GM08714 (cell line): ENCODE measurements around the gene CYP4B1.

Source experiments
- H3K4me3 ChIP-seq: fragments of 200-500 bp; sonication (Bioruptor generic); 2 replicates; pipeline ENCODE4 v1.5.1; 2014; ENCODE audit warnings: mild to moderate bottlenecking, low read length, inconsistent platforms
- ZNF274 ChIP-seq: IDR thresholded peaks from 2 replicates; pipeline ENCODE4 v1.6.1; 2012; ENCODE audit warnings: mild to moderate bottlenecking, low read depth, low read length

The CYP4B1 gene

DNA sequence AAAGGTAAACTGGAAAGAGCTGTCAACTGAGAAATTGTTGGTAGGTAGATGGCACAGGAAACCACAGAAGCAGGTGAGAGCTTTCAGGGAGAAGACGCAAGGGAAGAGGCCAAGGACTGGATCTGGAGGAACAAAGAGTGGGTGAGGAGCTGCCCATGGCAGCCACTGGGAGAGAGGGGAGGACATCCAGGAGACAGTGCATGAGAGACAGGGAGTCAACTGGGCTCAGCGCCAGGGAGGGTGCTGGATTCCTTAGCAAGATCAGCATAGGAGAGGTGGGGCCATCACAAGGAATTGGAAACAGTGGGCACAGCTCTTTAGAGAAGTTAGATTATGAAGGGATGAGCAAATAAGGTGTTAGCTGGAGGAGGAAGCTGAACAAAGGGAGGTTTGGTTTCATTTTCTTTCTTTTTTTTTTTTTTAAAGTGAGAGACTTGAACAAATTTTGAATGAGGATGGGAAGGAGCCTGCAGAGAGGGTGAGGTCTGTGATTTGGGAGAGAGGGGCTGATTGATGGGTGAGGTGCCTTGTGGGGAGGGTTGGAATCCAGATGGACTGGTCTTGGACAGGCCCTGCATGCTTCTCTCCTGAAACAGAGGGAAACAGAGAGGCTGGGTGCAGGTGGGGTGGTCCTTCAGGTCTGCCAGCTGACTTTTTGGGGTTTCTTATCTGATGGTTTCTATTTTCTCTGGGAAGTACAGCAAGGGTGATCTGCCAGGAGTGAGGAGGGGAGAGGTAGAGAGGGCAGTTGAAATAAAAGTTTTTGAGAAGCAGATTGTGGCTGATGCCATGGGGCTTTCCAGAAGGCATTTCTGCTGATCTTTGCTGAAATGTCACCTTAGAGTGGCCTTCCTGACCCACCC, 5.4 kb downstream of the CYP4B1 start:
- no peak overlapping the region for H3K4me3 ChIP-seq
- TF ChIP-seq ZNF274: no peak

DNA sequence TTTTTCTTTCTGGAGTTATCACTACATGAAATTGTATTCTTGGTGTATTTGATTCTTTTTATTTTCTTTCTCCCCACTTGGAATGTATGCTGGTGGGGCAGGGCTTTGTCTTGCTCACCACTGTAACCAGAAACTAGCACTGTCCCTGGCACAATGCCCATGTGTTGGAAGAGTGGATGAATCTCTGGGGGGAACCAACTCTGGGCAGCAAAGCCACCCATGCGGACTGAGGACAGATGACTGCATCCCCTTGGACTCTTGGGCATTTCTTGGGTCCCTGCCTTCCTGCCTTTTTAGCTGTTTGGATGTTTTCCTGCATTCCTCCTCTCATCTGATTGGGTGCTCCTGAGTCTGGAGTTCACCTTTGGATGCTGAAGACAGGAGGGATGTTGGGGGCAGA, 6.1 kb downstream of the CYP4B1 start:
- no peak overlapping the region for H3K4me3 ChIP-seq
- no peak for TF ChIP-seq ZNF274

DNA sequence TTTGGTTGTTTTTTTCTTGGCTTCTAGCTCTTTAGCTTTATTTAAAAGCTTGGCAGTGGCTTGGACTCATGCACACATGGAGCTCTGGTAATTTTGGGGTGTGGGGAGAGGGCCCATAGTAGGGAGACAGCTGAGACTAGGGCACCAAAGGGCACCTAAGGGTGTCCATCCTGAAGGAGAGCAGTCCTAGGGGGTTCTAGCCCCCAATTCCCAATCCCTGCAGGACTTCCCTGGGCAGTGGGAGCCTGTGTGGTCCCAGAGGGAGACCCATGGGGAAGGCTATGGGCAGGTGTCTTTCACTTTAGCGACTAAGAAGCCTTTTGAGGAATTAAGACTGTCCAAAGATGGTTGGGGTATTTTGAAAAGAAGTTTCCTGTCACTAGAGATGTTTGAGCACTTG, 6.9 kb downstream of the CYP4B1 start:
- H3K4me3 ChIP-seq: no peak overlapping the region
- TF ChIP-seq ZNF274: no peak

- H3K4me3 ChIP-seq: no peak overlapping the region
- TF ChIP-seq ZNF274: no peak
Measured at GRCh38 chr1:46806196-46807020, 7.6 kb downstream of the CYP4B1 start.

DNA sequence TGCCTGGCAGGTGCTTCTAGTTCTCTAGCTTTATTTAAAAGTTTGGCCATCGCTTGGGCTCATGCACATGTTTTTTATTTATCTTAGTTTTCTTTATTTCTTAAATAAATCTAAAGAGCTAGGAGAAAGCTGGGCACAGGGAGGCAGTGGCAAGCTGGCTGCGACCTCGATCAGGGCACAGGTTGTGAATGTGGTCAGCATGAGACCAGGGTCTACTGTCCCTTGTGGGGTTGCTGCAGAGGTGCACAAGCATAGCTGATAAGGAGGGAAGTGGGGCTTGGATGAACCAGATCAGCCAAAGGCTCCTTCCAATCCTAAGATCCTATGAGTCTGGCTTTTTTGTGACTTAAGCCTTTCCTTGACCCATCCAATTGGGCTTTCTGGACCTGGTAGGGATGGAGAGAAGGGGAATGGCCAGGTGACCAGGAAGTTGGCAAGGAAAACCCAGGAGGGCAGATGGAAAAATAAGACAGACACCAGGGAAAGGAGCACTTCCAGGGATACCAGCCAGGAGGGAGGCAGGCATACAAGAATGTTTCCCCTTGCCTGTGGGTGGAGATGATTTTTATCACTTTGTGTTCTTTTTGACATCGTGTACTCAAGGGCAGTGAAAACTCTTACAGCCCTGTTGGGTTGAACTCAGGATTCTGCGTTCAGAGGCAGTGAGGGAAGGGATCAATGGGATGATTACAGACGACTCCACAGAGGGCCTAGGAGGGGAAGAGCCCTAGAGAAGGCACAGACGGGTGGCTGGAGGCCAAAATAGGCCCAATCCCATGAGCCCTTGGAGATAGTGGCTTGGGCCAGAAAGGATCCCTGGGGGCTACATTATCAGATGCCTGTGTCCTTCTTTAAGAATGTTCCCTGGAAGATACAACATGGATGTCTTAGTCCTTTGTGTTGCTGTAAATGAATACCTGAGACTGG, 8.5 kb downstream of the CYP4B1 start:
- H3K4me3 ChIP-seq: no peak overlapping the region
- no peak for TF ChIP-seq ZNF274

- no peak overlapping the region for H3K4me3 ChIP-seq
- TF ChIP-seq ZNF274: no peak
Measured at GRCh38 chr1:46809071-46809470, 10.2 kb downstream of the CYP4B1 start.

- no peak for TF ChIP-seq ZNF274
- H3K4me3 ChIP-seq: no peak overlapping the region
Measured at GRCh38 chr1:46809904-46810303, 11.1 kb downstream of the CYP4B1 start.

GRCh38 chr1:46810596-46810995, 11.8 kb downstream of the CYP4B1 start:
- no peak for TF ChIP-seq ZNF274
- H3K4me3 ChIP-seq: no peak overlapping the region

DNA sequence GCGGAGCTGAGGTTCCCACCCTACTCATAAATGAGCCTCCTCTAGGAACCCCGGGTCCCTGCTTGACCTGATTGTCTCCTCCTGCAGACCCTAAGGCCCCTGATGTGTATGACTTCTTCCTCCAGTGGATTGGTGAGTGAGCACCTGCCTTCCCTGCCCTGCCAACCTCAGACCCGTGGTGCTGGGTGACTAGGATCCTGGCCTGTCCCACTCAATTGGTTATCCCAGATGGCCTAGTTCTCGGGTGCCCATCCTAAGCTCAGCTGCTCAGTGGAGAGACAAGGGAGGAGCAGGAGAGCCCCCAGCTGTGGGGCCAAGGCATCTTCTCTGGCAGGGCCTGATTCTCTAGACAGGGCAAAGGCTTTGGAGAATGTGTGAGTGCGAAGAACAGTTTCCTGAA, 12.2 kb downstream of the CYP4B1 start:
- TF ChIP-seq ZNF274: no peak
- no peak overlapping the region for H3K4me3 ChIP-seq

DNA sequence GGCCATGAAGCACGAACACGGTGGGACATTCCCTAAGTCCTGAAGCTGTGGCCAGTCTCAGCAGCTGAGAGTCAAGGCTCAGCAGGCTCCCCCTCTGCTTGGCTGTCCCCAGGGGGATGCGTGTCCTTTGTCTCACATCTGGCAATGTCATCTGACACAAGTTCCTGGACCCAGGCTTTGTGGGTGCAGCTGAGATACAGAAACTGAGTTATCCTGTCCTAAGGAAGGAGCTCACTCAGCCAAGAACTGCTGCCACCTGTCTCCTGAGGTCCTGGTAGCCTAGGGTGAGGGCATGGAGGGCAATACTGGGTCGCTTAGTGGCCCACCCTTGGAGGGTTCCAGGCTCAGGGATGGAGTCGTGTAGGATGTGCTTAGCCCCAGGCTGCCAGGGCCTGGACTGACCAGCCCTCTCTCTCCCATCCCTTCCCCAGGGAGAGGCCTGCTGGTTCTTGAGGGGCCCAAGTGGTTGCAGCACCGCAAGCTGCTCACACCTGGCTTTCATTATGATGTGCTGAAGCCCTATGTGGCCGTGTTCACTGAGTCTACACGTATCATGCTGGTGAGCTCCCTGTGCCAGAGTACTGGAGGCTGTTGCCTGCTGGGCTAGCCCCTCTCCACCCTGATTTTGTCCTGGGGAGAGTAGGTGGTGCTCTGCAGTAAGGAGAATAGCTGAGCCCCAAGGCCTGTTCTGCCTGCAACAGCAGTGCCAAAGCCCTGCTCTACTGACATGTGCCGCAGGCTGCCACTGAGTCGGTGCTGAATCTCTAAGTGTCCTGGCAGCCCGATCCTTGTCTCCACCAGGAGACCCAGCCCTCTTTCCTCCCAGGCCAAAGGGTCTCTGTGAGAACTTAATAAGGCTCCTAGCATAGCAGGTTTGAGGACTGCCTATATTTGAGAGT, 13.5 kb downstream of the CYP4B1 start:
- H3K4me3 ChIP-seq: no peak overlapping the region
- no peak for TF ChIP-seq ZNF274

GRCh38 chr1:46812996-46813857, 14.4 kb downstream of the CYP4B1 start:
- no peak for TF ChIP-seq ZNF274
- H3K4me3 ChIP-seq: no peak overlapping the region

GRCh38 chr1:46813858-46814396, 15.1 kb downstream of the CYP4B1 start:
- no peak for TF ChIP-seq ZNF274
- H3K4me3 ChIP-seq: no peak overlapping the region
